Common myeloid progenitor, CD34-positive (primary cell): ENCODE data around the gene ADAMTS12.
"Not testable (repeated sequence)": the region's sequence is repeated elsewhere in the genome, so short reads cannot be mapped to it uniquely, and the experiment has no call there.

Source experiments
- CTCF ChIA-PET: fragments of 350-600 bp; sonication (Branson Sonifier 250); formaldehyde crosslinking; loops from one replicate; lab custom pipeline; 2021; ENCODE audit warnings: antibody characterized with exemption; lab: Charles Lee
- POLR2A ChIA-PET: fragments of 350-600 bp; sonication (Branson Sonifier 250); formaldehyde crosslinking; loops from one replicate; lab custom pipeline; 2021; ENCODE audit warnings: antibody characterized with exemption; lab: Charles Lee
- DNase-seq, 3 donors: peaks; one replicate each; pipeline versions ENCODE4 v3.0.0 to v3.0.0-alpha.2; 2013
- H3K27ac ChIP-seq, 2 experiments: 1 replicate in 1 of 2; 2 replicates in 1 of 2; pipeline ENCODE4 v1.7.0; 2013; ENCODE audit warnings: inconsistent platforms in 2 of 2, low read length in 2 of 2, mild to moderate bottlenecking in 2 of 2, low read depth in 1 of 2, moderate library complexity in 1 of 2; ENCODE audit not compliant: severe bottlenecking in 2 of 2, insufficient read depth in 1 of 2, poor library complexity in 1 of 2
- H3K27me3 ChIP-seq, 5 experiments: replicated peaks in 2 of 5; 1 replicate in 3 of 5; 2 replicates in 2 of 5; pipeline versions ENCODE4 v1.6.1 to v1.7.0; 2013; ENCODE audit warnings: low read length in 4 of 5, mild to moderate bottlenecking in 2 of 5, moderate library complexity in 2 of 5, inconsistent platforms in 1 of 5; ENCODE audit not compliant: insufficient read depth in 5 of 5, control insufficient read depth in 4 of 5
- H3K36me3 ChIP-seq, 4 experiments: 1 replicate in 2 of 4; 2 replicates in 2 of 4; pipeline versions ENCODE4 v1.6.1 to v1.7.0; 2013; ENCODE audit warnings: low read length in 3 of 4, control low read depth in 1 of 4, mild to moderate bottlenecking in 1 of 4; ENCODE audit not compliant: control insufficient read depth in 4 of 4, insufficient read depth in 4 of 4
- H3K4me1 ChIP-seq, 4 experiments: 1 replicate in 3 of 4; 2 replicates in 1 of 4; pipeline versions ENCODE4 v1.6.1 to v1.7.1; 2013; ENCODE audit warnings: low read length in 3 of 4, mild to moderate bottlenecking in 3 of 4, control low read depth in 1 of 4, inconsistent platforms in 1 of 4, moderate library complexity in 1 of 4; ENCODE audit not compliant: control insufficient read depth in 4 of 4, insufficient read depth in 4 of 4; ENCODE audit errors: control extremely low read depth in 1 of 4
- H3K4me3 ChIP-seq, 7 experiments: 1 replicate in 4 of 7; 2 replicates in 3 of 7; pipeline versions ENCODE4 v1.5.1 to v1.7.0; 2013; ENCODE audit warnings: mild to moderate bottlenecking in 7 of 7, low read length in 6 of 7, moderate library complexity in 6 of 7, inconsistent platforms in 2 of 7, low read depth in 2 of 7, control low read depth in 1 of 7; ENCODE audit not compliant: insufficient read depth in 4 of 7, control insufficient read depth in 1 of 7; ENCODE audit errors: extremely low read depth in 1 of 7
- H3K9me3 ChIP-seq, 5 experiments: 1 replicate in 4 of 5; 2 replicates in 1 of 5; pipeline versions ENCODE4 v1.6.1 to v1.7.1; 2013; ENCODE audit warnings: low read length in 4 of 5, mild to moderate bottlenecking in 2 of 5, inconsistent platforms in 1 of 5, low read depth in 1 of 5, moderate library complexity in 1 of 5; ENCODE audit not compliant: control insufficient read depth in 4 of 5, insufficient read depth in 2 of 5; ENCODE audit errors: control extremely low read depth in 1 of 5
- WGBS: methylation state at CpG from one replicate; pipeline ENCODE4 v1.1.5; 2013; ENCODE audit not compliant: insufficient coverage; 5-methylcytosine and 5-hydroxymethylcytosine counted together

Gene ADAMTS12

GRCh38 chr5:33906248-33906647 lies 14.5 kb upstream of the ADAMTS12 start:
- CTCF ChIA-PET = interaction anchor here (0.6 kb wide), 1 partner anchor 447 kb away, joined by 3 read pairs; no protein-coding TSS in a partner anchor
- H3K4me3 ChIP-seq, H3K4me1 ChIP-seq, H3K27ac ChIP-seq, H3K36me3 ChIP-seq, POLR2A ChIA-PET, H3K27me3 ChIP-seq: not testable (repeated sequence)
- peak in 2 of 3 donors; percentile 5 to 11 for DNase-seq
- peaks cover 0 to 20% (median 10%) of the 10 kb centered on the region in 5 experiments for H3K9me3 ChIP-seq
- 97% methylated on average over 7 of the region's 7 CpGs for WGBS

GRCh38 chr5:33905381-33905780 lies 13.6 kb upstream of the ADAMTS12 start:
- Histone ChIP-seq H3K27me3 (no peaks in the 10 kb centered on the region), H3K9me3 (peaks cover 0 to 20% (median 10%) of the 10 kb centered on the region in 5 experiments), H3K4me1 (no peaks in the 10 kb centered on the region), H3K36me3 (no peaks in the 10 kb centered on the region), H3K27ac (no peak overlapping the region), H3K4me3 (no peak overlapping the region)
- CTCF ChIA-PET = no interaction called here
- POLR2A ChIA-PET = no interaction called here
- WGBS = no CpG with 5 or more reads among the region's 1 CpG
- DNase-seq = no peak

- Histone ChIP-seq H3K4me3 (no peak overlapping the region), H3K9me3 (peaks cover 0 to 20% (median 10%) of the 10 kb centered on the region in 5 experiments), H3K36me3 (no peaks in the 10 kb centered on the region), H3K27ac (no peak overlapping the region), H3K4me1 (no peaks in the 10 kb centered on the region), H3K27me3 (no peaks in the 10 kb centered on the region)
- ChIA-PET POLR2A (no interaction called here), CTCF (no interaction called here)
- DNase-seq = no peak
- 100% methylated on average over 1 of the region's 2 CpGs for WGBS
These were observed 11.3 kb upstream of the ADAMTS12 start for GRCh38 chr5:33903118-33903517.

GRCh38 chr5:33901156-33901555 lies 9.4 kb upstream of the ADAMTS12 start:
- POLR2A ChIA-PET = no interaction called here
- no peak for DNase-seq
- Histone ChIP-seq H3K9me3 (peaks cover 0 to 9% (median 5%) of the 10 kb centered on the region in 5 experiments), H3K27me3 (peaks cover 0 to 3% (median 2%) of the 10 kb centered on the region in 5 experiments), H3K4me3 (no peak overlapping the region), H3K4me1 (no peaks in the 10 kb centered on the region), H3K36me3 (no peaks in the 10 kb centered on the region), H3K27ac (no peak overlapping the region)
- whole genome bisulfite sequencing = no CpG with 5 or more reads among the region's 1 CpG
- CTCF ChIA-PET = no interaction called here

DNA sequence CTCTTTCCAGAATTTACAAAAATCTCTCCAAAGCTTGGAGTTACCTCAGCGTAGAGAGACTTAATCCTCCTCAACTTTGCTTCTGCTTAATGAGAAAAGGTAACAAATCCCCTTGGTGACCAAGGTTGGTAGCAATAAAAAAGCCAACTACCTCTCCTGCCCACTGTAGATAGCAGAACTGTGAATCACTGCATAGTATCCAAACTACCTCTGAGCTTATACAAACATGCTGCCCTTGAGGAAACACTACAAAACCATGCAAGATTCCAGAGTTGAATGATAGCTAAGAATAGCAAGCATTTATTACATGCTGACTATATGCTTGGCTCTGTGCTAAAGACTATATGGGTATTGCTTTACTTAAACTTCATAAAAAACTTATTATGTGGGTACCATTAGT lies 2.8 kb upstream of the ADAMTS12 start:
- no peak overlapping the region for H3K4me3 ChIP-seq
- ChIA-PET CTCF (no interaction called here), POLR2A (no interaction called here)
- H3K36me3 ChIP-seq = no peaks in the 10 kb centered on the region
- peaks cover 3 to 8% (median 6%) of the 10 kb centered on the region in 5 experiments for H3K9me3 ChIP-seq
- peaks cover 7 to 51% (median 28%) of the 10 kb centered on the region in 5 experiments for H3K27me3 ChIP-seq
- 100% methylated on average over 1 of the region's 1 CpG for WGBS
- H3K27ac ChIP-seq = no peak overlapping the region
- no peak for DNase-seq
- peaks cover 0 to 13% (median 8%) of the 10 kb centered on the region in 4 experiments for H3K4me1 ChIP-seq

GRCh38 chr5:33892620-33893137 lies 889 bp upstream of the ADAMTS12 start:
- H3K36me3 ChIP-seq = no peaks in the 10 kb centered on the region
- H3K9me3 ChIP-seq = peaks cover 3 to 8% (median 6%) of the 10 kb centered on the region in 5 experiments
- DNase-seq = no peak
- WGBS = 91% methylated on average over 5 of the region's 5 CpGs
- H3K27me3 ChIP-seq = peaks cover 7 to 63% (median 30%) of the 10 kb centered on the region in 5 experiments
- no peak overlapping the region for H3K27ac ChIP-seq
- peak overlapping the region in 1 of 7 experiments; percentile 38 for H3K4me3 ChIP-seq
- ChIA-PET CTCF (interaction anchor here (1.0 kb wide), 1 partner anchor 42 kb away, joined by 3 read pairs; no protein-coding TSS in a partner anchor), POLR2A (interaction anchor here (0.6 kb wide), 1 partner anchor 782 kb away, joined by 3 read pairs; no protein-coding TSS in a partner anchor)
- H3K4me1 ChIP-seq = peaks cover 0 to 13% (median 8%) of the 10 kb centered on the region in 4 experiments

GRCh38 chr5:33891446-33891787 lies 373 bp downstream of the ADAMTS12 start:
- WGBS = 0% methylated on average over 3 of the region's 6 CpGs
- DNase-seq = peak in 1 of 3 donors; percentile 0
- H3K36me3 ChIP-seq = no peaks in the 10 kb centered on the region
- POLR2A ChIA-PET = no interaction called here
- peaks cover 0 to 13% (median 8%) of the 10 kb centered on the region in 4 experiments for H3K4me1 ChIP-seq
- H3K27ac ChIP-seq = no peak overlapping the region
- peaks cover 3 to 8% (median 6%) of the 10 kb centered on the region in 5 experiments for H3K9me3 ChIP-seq
- CTCF ChIA-PET = no interaction called here
- H3K27me3 ChIP-seq = peaks cover 9 to 63% (median 30%) of the 10 kb centered on the region in 5 experiments
- peak overlapping the region in 6 of 7 experiments; percentile 21 to 65 (median 42) for H3K4me3 ChIP-seq
